SK-N-MC (cell line): ENCODE results near the gene ADGRD2.

Experiments
- DNase-seq: peaks from one replicate; pipeline ENCODE4 v3.0.0-alpha.2; 2011; ENCODE audit warnings: low read depth, low spot score
- H3K27ac ChIP-seq: fragments of 200-600 bp; sonication (generic); 2 replicates; pipeline ENCODE4 v1.5.1; 2016; ENCODE audit warnings: mixed run types
- H3K36me3 ChIP-seq: fragments of 200-600 bp; sonication (generic); 2 replicates; pipeline ENCODE4 v1.6.1; 2017; ENCODE audit warnings: antibody characterized with exemption, low read length, mixed read lengths; ENCODE audit not compliant: insufficient read depth
- H3K4me3 ChIP-seq: fragments of 200-600 bp; sonication (generic); 2 replicates; pipeline ENCODE4 v1.5.1; 2016
- H3K9ac ChIP-seq: fragments of 200-600 bp; sonication (generic); 2 replicates; pipeline ENCODE4 v1.8.0; 2017; ENCODE audit warnings: mixed run types, mixed read lengths; ENCODE audit not compliant: insufficient read length
- H3K9me3 ChIP-seq: fragments of 200-600 bp; sonication (generic); 2 replicates; pipeline ENCODE4 v1.6.1; 2017; ENCODE audit warnings: low read depth, mild to moderate bottlenecking, antibody characterized with exemption, low read length, moderate library complexity, mixed read lengths
- EZH2 ChIP-seq: fragments of 200-600 bp; sonication (generic); IDR thresholded peaks from one replicate; pipeline ENCODE4 v1.6.1; 2017; ENCODE audit warnings: antibody characterized with exemption
- FOXP2 ChIP-seq: optimal IDR thresholded peaks from 2 replicates; pipeline ENCODE3; 2011; ENCODE audit warnings: mild to moderate bottlenecking, moderate library complexity; ENCODE audit not compliant: insufficient read depth; ENCODE audit errors: extremely low read length, control extremely low read depth
- POLR2AphosphoS5 ChIP-seq: IDR thresholded peaks from 2 replicates; pipeline ENCODE4 v1.6.1; 2012; ENCODE audit warnings: mild to moderate bottlenecking, low read depth, low read length, borderline replicate concordance

Gene ADGRD2

GRCh38 chr9:124505006-124505900, 55.0 kb downstream of the ADGRD2 start:
- Histone ChIP-seq H3K36me3 (no peaks in the 10 kb centered on the region), H3K9ac (no peak overlapping the region), H3K4me3 (no peak overlapping the region), H3K9me3 (no peaks in the 10 kb centered on the region), H3K27ac (no peak overlapping the region)
- DNase-seq: no peak
- TF ChIP-seq EZH2: no peak
- no peak for TF ChIP-seq POLR2AphosphoS5
- no peak for TF ChIP-seq FOXP2

- TF ChIP-seq EZH2: no peak
- TF ChIP-seq POLR2AphosphoS5: no peak
- TF ChIP-seq FOXP2: no peak
- H3K9me3 ChIP-seq: no peaks in the 10 kb centered on the region
- no peaks in the 10 kb centered on the region for H3K36me3 ChIP-seq
- no peak overlapping the region for H3K9ac ChIP-seq
- DNase-seq: no peak
- H3K27ac ChIP-seq: no peak overlapping the region
- H3K4me3 ChIP-seq: no peak overlapping the region
Observed at GRCh38 chr9:124505901-124506346, 55.7 kb downstream of the ADGRD2 start.

GRCh38 chr9:124506433-124506832, 56.2 kb downstream of the ADGRD2 start:
- H3K9ac ChIP-seq: no peak overlapping the region
- no peak overlapping the region for H3K27ac ChIP-seq
- no peak overlapping the region for H3K4me3 ChIP-seq
- no peak for TF ChIP-seq FOXP2
- no peak for TF ChIP-seq POLR2AphosphoS5
- no peak for TF ChIP-seq EZH2
- no peaks in the 10 kb centered on the region for H3K9me3 ChIP-seq
- no peak for DNase-seq
- no peaks in the 10 kb centered on the region for H3K36me3 ChIP-seq

GRCh38 chr9:124506931-124507879, 57.0 kb downstream of the ADGRD2 start, which contains the start of gene NR5A1:
Gene NR5A1, minus strand, starts transcription at chr9:124507399. Its CDS starts 4,004 bp downstream, at chr9:124503395.
- H3K9ac ChIP-seq: no peak within 1 kb of the TSS
- no peaks in the 10 kb centered on the region for H3K9me3 ChIP-seq
- no peaks in the 10 kb centered on the region for H3K36me3 ChIP-seq
- H3K4me3 ChIP-seq: no peak within 1 kb of the TSS
- no peak for DNase-seq
- H3K27ac ChIP-seq: no peak within 1 kb of the TSS
- no peak for TF ChIP-seq FOXP2
- no peak for TF ChIP-seq EZH2
- TF ChIP-seq POLR2AphosphoS5: no peak

- Histone ChIP-seq H3K9ac (no peak overlapping the region), H3K27ac (no peak overlapping the region), H3K4me3 (no peak overlapping the region), H3K36me3 (no peaks in the 10 kb centered on the region), H3K9me3 (no peaks in the 10 kb centered on the region)
- TF ChIP-seq EZH2 (no peak), FOXP2 (no peak), POLR2AphosphoS5 (no peak)
- DNase-seq: no peak
Observed at GRCh38 chr9:124507880-124508423, 57.7 kb downstream of the ADGRD2 start.

- H3K4me3 ChIP-seq: no peak overlapping the region
- no peak for TF ChIP-seq FOXP2
- no peak for TF ChIP-seq EZH2
- TF ChIP-seq POLR2AphosphoS5: no peak
- no peak overlapping the region for H3K27ac ChIP-seq
- DNase-seq: no peak
- H3K9ac ChIP-seq: no peak overlapping the region
- H3K36me3 ChIP-seq: no peaks in the 10 kb centered on the region
- no peaks in the 10 kb centered on the region for H3K9me3 ChIP-seq
Observed at GRCh38 chr9:124510650-124511425, 60.6 kb downstream of the ADGRD2 start.

- no peak overlapping the region for H3K9ac ChIP-seq
- no peak overlapping the region for H3K4me3 ChIP-seq
- no peak overlapping the region for H3K27ac ChIP-seq
- H3K36me3 ChIP-seq: no peaks in the 10 kb centered on the region
- TF ChIP-seq FOXP2 (no peak), POLR2AphosphoS5 (no peak), EZH2 (no peak)
- no peaks in the 10 kb centered on the region for H3K9me3 ChIP-seq
- DNase-seq: no peak
Observed at GRCh38 chr9:124511426-124511840, 61.2 kb downstream of the ADGRD2 start.
